ENCODE data around the gene PKP3. TPM values are rescaled to one million over a fixed set of nuclear protein-coding genes. Genes with fewer than 3 reads are reported as not detected.
"Not testable (repeated sequence)": the region's sequence is repeated elsewhere in the genome, so short reads cannot be mapped to it uniquely, and the experiment has no call there.

PKP3 gene
- total RNA-seq, 1 donor from 2014 or later = 0.32 TPM

GRCh38 chr11:360326-361280 is 33.4 kb upstream of the PKP3 start:
- ATAC-seq (no peak), DNase-seq (ENCODE audit: missing footprints) (no peak)
- intact Hi-C loops (cut with DNase I) = no loop called here

GRCh38 chr11:362642-363442 is 31.2 kb upstream of the PKP3 start:
- intact Hi-C loops (cut with DNase I) = no loop called here
- DNase-seq (ENCODE audit: missing footprints) = no peak
- ATAC-seq = no peak

GRCh38 chr11:363443-363805 is 30.6 kb upstream of the PKP3 start:
- DNase-seq (ENCODE audit: missing footprints); intact Hi-C loops (cut with DNase I); ATAC-seq: not testable (repeated sequence)

GRCh38 chr11:363948-364761 is 29.9 kb upstream of the PKP3 start:
- DNase-seq (ENCODE audit: missing footprints) = no peak
- ATAC-seq = peak; percentile 44
- intact Hi-C loops (cut with DNase I) = no loop called here

- intact Hi-C loops (cut with DNase I) = no loop called here
- ATAC-seq (no peak), DNase-seq (ENCODE audit: missing footprints) (no peak)
Measured at GRCh38 chr11:364991-365725, 28.9 kb upstream of the PKP3 start.

GRCh38 chr11:365831-366230 is 28.2 kb upstream of the PKP3 start:
- no peak for DNase-seq (ENCODE audit: missing footprints)
- intact Hi-C loops (cut with DNase I) = no loop called here
- ATAC-seq = no peak

- intact Hi-C loops (cut with DNase I) = no loop called here
- no peak for DNase-seq (ENCODE audit: missing footprints)
- no peak for ATAC-seq
Measured at GRCh38 chr11:367956-368413, 26.0 kb upstream of the PKP3 start.

- no peak for ATAC-seq
- peak; percentile 55 for DNase-seq (ENCODE audit: missing footprints)
- intact Hi-C loops (cut with DNase I) = no loop called here
Measured at GRCh38 chr11:368414-369335, 25.3 kb upstream of the PKP3 start.

- ATAC-seq (no peak), DNase-seq (ENCODE audit: missing footprints) (peak; percentile 39)
- intact Hi-C loops (cut with DNase I) = no loop called here
Measured at GRCh38 chr11:369336-370018, 24.5 kb upstream of the PKP3 start, which contains the start of gene B4GALNT4. TSS of gene B4GALNT4 (plus strand) at chr11:369499. CDS start at chr11:369804, 305 bp downstream.

- intact Hi-C loops (cut with DNase I) = no loop called here
- ATAC-seq (no peak), DNase-seq (ENCODE audit: missing footprints) (peak; percentile 22)
Measured at GRCh38 chr11:370070-370941, 23.7 kb upstream of the PKP3 start.

GRCh38 chr11:371051-371450 is 23.0 kb upstream of the PKP3 start:
- ATAC-seq = no peak
- peak; percentile 64 for DNase-seq (ENCODE audit: missing footprints)
- intact Hi-C loops (cut with DNase I) = no loop called here

GRCh38 chr11:371716-372590 is 22.1 kb upstream of the PKP3 start:
- peak; percentile 60 for DNase-seq (ENCODE audit: missing footprints)
- intact Hi-C loops (cut with DNase I) = no loop called here
- ATAC-seq = no peak

- intact Hi-C loops (cut with DNase I) = no loop called here
- peak; percentile 42 for DNase-seq (ENCODE audit: missing footprints)
- ATAC-seq = no peak
Measured at GRCh38 chr11:372809-373715, 20.9 kb upstream of the PKP3 start.
